ENCODE data around the gene SMIM9.

SMIM9 gene

GRCh38 chrX:154815274-154815818, 19.1 kb downstream of the SMIM9 start:
- no peak for FAIRE-seq

DNA sequence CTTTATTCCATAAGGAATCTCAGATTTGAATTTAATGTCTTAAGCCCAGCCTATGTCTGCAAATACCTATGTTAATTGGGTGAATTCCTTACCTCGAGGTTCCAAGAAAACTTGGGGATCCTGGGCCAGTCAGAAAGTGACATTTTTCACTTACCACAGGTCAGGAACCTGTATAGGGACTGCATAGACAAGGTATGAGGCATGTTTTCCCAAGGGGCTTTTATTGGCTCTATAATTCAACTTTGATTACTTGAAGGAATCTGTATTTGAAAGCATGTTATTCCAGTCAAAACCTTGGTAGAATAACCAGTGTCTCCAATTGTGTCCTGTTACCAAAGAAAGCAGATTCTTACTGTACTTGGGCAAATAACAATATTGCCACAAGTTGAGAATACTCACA, 20.7 kb downstream of the SMIM9 start:
- FAIRE-seq: no peak

- no peak for FAIRE-seq
These were observed 21.9 kb downstream of the SMIM9 start for GRCh38 chrX:154812341-154813101.

GRCh38 chrX:154809939-154810665, 24.4 kb downstream of the SMIM9 start:
- no peak for FAIRE-seq

DNA sequence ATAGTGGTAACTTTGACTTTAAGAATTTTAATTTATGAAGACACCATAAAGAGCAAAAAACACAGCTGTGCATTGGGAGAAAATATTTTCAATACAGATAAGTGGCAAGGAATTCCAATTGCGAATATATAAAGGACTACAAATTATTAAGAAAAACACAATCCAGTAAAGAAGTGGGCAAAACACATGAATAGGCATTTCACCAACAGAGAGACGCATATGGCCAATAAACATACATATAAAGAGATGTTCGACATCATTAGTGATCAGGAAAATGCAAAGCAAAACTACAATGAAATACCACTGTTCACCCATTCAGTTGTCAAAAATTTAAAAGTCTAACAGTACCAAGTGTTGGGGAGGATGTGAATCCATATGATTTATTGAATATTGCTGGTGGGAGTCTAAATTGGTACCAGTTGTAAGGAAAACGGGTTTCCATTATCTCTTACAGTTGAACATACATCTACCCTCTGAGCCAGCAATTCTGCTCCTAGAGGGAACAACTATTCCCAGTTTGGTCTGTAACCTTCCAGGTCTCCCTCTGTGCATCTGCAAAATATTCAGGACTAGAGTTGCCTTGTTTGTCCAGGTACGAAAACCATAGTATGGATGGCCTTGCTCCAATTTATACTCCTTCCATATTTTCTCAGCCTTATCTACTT, 27.5 kb downstream of the SMIM9 start:
- no peak for FAIRE-seq

DNA sequence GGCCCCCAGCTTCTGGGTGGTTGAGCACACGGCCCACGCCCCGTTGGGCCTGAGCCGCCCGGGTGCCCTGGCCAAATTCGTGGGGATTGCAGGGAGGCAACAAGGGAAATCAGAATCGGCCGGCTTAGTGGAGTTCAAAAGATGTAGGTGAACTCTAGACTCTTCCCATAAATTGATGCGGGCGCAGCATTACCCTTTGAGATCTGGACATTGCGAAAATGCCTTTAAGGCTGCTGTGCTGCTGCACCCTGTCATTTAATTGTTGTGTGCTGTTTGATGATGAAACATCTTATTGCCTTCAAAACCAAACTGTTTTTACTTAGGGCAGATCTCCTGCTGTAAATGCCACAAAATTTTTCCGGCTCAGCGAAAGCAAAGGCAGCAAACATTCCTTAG, 28.8 kb downstream of the SMIM9 start:
- peak; percentile 33 for FAIRE-seq

GRCh38 chrX:154804957-154805695, 29.3 kb downstream of the SMIM9 start, which contains the start of gene MPP1:
MPP1 (minus strand) TSS chrX:154805485; CDS start chrX:154805373, 112 bp downstream.
- no peak for FAIRE-seq

DNA sequence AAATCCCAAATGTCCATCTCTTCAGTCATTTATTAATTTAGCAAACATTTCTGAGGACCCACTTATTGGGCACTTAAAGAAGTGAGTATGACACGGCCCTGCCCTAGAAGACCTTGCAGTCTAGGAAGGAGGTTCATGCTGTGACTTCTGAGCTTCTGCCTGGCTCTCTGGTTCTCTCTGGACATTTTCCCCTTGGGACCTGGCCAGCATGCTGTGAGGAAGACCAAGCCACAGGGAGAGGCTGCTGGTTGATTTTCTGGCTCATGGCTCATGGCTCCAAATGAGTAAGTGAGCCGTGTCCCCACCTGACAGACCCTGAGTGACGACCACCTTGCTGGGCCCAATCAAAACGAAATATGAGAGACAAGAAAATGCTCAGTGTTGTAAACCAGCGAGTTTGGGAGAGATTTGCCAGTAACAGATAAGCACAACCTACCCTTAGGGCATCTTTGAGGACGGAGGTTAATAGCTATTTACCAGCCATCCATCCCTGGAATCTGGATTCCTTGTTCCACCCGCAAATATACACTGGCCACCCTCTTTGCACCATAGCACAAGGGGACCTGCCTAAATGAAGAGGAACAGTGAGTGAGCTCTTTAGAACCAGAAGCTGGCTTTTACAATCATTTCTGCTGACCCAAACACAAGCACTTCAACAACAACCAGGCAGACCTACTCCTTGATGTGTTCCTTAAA, 30.1 kb downstream of the SMIM9 start:
- FAIRE-seq: no peak

- no peak for FAIRE-seq
These were observed 31.5 kb downstream of the SMIM9 start for GRCh38 chrX:154802947-154803346.

GRCh38 chrX:154800478-154801210, 33.8 kb downstream of the SMIM9 start:
- no peak for FAIRE-seq

- no peak for FAIRE-seq
These were observed 34.7 kb downstream of the SMIM9 start for GRCh38 chrX:154799556-154800348.

GRCh38 chrX:154797006-154797405, 37.5 kb downstream of the SMIM9 start:
- no peak for FAIRE-seq

- FAIRE-seq: peak; percentile 49
These were observed 39.4 kb downstream of the SMIM9 start for GRCh38 chrX:154795016-154795415.

DNA sequence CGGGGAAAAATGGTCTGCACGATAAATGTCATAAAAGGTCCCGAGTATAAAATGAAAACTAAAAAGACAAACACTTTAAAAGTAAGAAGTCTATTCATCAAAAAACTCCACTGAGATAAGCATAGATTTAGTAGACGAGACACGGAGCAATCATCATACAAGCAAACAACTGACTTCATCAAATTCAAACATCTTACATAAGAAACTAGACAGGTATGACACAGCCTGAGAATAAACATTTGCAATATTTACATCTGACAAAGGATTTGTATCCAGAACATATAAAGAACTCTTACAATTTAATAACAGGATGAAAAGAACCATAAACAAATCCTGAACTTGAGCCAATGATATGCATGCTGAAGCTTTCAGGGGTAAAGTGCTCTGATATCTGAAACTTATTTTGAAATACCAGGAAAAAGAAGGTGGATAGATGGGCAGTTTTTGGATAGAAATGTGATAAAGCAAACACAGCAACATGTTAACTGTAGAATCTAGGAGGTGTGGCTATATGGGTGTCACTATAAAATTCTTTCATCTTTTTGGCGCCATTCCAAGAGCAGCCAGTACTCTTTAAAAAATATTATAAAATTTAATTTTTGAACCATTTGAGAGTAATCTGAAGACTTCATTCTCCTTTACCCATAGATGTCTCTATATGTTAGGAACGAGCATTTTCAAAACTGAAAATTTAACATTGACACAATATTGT, 41.2 kb downstream of the SMIM9 start:
- peak; percentile 78 for FAIRE-seq

GRCh38 chrX:154791939-154792338, 42.5 kb downstream of the SMIM9 start:
- no peak for FAIRE-seq

DNA sequence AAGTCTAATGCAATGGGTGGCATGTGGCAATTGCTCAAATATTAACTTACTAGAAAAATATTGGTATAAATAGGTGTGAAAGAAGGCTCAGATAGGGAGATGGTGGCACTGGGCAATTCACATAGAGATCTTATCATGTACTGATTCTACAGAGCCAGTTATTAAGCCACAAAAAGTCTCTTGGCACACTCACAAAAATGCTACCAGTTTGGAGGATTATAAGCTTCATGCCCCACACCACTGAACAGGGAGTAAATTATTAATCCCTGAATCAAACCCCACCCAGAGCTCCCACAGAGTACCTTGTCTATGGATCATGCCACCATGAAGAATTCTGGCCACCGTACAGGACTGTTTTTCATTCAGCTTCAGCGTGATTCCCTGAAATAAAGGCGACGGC, 43.0 kb downstream of the SMIM9 start:
- FAIRE-seq: no peak

GRCh38 chrX:154785716-154786115, 48.7 kb downstream of the SMIM9 start:
- no peak for FAIRE-seq

DNA sequence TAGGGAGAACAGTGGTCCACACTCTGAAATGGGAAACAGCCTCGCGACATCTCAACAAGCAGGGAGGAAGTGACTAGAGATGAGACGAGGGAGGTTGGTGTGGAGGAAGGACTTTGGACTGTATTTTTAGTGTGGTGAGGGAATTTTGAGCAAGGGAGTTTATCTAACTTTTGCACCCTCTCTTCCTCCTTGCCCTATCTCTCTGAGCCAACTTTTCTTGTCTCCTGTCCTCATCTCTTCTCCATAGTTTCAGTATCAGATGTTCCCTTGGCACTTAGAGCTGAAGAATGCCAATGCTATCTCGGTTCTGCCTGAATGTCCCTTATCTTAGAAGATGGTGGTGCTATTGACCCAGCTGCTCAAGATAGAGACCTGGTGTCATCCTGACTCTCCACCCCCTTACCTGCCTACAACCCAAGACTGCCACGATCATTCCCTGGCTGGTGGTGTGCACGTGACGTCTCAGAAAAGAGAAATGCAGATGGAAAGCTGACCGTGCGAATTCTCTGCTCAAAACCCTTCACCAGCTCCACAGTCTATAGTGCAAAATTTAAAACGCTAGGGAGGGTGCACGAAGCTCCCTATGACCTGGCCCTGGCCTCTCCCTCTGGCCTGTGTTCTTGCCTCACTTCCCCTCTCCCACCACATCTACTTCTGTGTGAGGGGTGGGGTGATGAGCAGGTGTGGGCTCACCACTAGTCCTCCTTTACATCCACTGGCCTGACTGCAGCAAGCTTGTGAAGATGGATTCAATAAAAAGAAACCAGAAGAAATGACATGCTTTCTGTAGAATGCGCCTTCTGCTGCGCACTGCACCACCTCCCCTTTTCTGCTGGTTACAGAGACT, 50.1 kb downstream of the SMIM9 start:
- FAIRE-seq: no peak

GRCh38 chrX:154780968-154781367, 53.5 kb downstream of the SMIM9 start:
- FAIRE-seq: no peak

All from colon (tissue), 2 donors.